ENCODE measurements around the gene ABCA4. TPM values are rescaled to one million over a fixed set of nuclear protein-coding genes. Genes with fewer than 3 reads are reported as not detected.

Gene ABCA4
- total RNA-seq, 4 donors from 2014 or later: 2.1 to 7.5 (median 5.0) TPM

DNA sequence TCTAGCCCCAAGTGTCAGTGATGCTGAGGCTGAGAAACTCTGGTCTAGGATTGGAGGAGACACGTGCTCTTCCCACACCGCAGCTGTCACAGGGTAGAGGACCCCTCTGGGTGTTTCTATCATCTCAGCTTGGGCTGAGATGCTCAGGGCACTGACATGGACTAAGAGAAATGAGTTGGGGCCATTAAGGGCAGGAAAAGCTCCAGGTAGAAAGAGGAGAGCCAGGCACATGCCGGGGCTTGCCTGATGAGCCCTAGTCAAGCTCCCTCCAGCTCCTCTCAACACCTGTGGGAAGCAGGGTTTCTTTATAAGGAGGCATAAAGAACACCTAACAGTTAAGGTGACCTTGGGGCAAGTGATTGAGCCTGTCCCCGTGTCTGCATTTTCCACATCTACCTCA lies 17.3 kb downstream of the ABCA4 start:
- H3K4me3 ChIP-seq: no peak overlapping the region
- DNase-seq: no peak
- no peak overlapping the region for H3K27ac ChIP-seq
- TF ChIP-seq POLR2A (IDR thresholded peaks at IDR 0.05): no peak
- TF ChIP-seq, protein P1, sequence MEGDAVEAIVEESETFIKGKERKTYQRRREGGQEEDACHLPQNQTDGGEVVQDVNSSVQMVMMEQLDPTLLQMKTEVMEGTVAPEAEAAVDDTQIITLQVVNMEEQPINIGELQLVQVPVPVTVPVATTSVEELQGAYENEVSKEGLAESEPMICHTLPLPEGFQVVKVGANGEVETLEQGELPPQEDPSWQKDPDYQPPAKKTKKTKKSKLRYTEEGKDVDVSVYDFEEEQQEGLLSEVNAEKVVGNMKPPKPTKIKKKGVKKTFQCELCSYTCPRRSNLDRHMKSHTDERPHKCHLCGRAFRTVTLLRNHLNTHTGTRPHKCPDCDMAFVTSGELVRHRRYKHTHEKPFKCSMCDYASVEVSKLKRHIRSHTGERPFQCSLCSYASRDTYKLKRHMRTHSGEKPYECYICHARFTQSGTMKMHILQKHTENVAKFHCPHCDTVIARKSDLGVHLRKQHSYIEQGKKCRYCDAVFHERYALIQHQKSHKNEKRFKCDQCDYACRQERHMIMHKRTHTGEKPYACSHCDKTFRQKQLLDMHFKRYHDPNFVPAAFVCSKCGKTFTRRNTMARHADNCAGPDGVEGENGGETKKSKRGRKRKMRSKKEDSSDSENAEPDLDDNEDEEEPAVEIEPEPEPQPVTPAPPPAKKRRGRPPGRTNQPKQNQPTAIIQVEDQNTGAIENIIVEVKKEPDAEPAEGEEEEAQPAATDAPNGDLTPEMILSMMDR (IDR thresholded peaks at IDR 0.05): no peak
- no peaks in the 10 kb centered on the region for H3K4me1 ChIP-seq
- no peaks in the 10 kb centered on the region for H3K9me3 ChIP-seq
- no peaks in the 10 kb centered on the region for H3K27me3 ChIP-seq
- no peaks in the 10 kb centered on the region for H3K36me3 ChIP-seq

DNA sequence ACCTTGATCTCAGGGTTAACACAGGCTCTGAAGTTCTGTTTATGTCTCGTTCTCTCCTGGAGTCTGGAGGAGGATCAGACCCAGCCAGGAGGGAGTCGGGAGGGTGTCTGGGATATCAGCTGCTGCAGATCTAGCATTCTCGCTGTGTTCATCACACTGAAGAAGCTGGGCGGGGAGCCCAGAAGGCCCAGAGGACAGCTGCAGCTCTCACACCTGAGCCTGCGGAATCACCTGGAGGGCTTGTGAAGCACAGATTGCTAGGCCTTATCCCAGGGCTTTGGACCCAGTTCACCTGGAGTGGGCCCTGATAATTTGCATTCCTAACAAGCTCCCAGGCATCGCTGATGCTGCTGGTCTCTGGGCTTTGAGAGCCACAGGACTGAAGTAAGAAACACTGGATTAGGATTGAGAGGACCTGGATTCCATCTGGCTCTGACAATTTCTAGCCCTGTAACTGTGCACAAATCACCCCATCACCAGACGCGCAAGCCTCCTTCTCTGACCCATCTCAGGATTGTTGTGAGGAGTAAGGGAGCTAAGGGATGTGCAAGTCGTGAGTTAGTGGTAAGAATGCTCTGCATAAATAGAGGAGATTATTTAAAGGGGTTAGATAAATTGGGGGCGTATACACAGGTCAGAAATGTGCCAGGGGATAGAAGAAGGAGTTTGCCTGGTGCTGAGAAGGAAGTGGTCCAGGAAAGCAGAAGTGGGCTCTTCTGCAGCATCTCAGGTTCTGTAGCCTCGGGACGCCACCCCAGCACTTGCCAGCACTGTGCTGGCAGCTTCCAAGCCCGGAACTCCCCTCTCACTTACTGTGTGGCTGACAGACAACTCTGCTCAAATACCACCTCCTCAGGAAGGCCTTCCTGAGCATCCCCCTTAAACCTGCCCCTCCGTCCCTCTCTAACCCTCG lies 19.1 kb downstream of the ABCA4 start:
- Histone ChIP-seq H3K4me3 (no peak overlapping the region), H3K9me3 (no peaks in the 10 kb centered on the region), H3K27me3 (no peaks in the 10 kb centered on the region), H3K4me1 (peaks cover 0 to under 1% (median 0%) of the 10 kb centered on the region in 4 donors), H3K36me3 (no peaks in the 10 kb centered on the region), H3K27ac (no peak overlapping the region)
- TF ChIP-seq, protein P1 (IDR thresholded peaks at IDR 0.05): no peak
- no peak for TF ChIP-seq POLR2A (IDR thresholded peaks at IDR 0.05)
- DNase-seq: no peak

DNA sequence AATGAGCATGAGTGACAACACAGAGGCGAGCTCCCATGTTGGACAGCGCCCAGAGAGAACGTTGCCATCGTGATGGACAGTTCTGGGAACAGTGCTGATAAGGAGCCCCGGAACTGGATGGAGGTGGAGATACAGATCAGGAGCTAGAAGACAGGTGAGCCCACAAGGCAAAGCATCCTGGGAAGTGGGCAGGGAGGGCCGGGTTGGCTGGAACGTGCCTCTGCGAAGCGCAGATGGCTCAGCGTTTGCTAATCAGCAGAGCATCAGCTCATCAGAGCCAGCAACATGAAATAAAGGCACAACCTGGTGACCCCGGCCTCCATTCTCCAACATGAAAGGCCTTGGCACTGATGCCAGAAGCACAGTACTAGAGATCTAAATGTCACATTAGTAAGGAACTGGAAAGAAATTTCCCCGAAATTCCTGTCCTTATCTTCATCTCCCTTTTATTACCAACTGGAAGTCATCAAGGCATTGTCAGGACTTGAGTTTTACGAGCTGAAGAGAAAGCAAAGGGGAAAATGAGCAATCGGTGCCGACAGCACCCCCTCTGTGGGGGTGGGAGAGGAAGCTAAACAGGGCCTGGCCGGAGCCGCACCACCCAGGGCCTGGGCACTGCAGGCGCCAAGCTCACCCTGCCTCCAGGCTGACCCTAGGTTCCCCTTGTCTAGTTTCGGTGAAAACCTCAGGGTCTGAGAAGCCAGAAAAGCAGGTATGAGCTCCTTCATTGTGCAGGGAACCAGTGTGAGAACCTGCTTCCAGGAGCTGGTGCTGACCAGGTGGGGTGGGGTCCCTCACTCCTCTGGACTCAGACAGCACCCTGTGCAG lies 19.9 kb downstream of the ABCA4 start:
- no peaks in the 10 kb centered on the region for H3K9me3 ChIP-seq
- no peaks in the 10 kb centered on the region for H3K36me3 ChIP-seq
- no peaks in the 10 kb centered on the region for H3K27me3 ChIP-seq
- H3K27ac ChIP-seq: no peak overlapping the region
- DNase-seq: no peak
- no peak for TF ChIP-seq POLR2A (IDR thresholded peaks at IDR 0.05)
- TF ChIP-seq, protein P1 (IDR thresholded peaks at IDR 0.05): no peak
- no peak overlapping the region for H3K4me3 ChIP-seq
- H3K4me1 ChIP-seq: peaks cover 0 to 5% (median 0%) of the 10 kb centered on the region in 4 donors

DNA sequence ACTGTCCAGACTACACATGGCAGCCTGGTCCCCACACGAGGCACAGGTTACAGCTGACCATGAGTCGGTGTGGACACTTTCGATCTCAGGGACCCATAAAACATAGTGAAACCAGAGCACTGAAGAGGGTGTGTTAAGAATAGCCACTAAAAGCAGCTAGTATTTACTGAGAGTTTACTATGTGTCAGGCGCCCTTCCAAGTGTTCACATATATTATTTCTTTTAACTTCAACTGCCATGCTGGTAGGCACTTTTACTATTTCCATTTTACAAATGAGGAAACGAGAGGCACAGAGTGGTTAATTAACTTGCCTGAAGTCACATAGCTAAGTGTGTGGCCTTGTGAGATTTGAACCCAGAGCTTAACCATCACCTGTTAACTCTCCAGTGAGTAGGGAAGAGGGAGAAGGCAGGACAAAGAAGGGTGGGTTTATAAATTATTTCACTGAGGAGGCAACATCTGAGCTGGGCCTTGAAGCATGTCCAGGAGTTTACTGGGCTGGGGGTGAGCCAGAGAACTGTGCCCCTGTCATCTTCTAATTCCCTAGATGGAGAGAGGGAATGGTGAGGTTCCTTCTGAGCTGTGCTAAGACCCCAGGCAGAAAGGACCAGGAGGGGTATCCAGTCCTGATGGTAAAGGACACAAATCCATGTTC lies 20.7 kb downstream of the ABCA4 start:
- H3K4me1 ChIP-seq: peaks cover 0 to 5% (median 0%) of the 10 kb centered on the region in 4 donors
- no peaks in the 10 kb centered on the region for H3K9me3 ChIP-seq
- TF ChIP-seq, protein P1 (IDR thresholded peaks at IDR 0.05): no peak
- TF ChIP-seq POLR2A (IDR thresholded peaks at IDR 0.05): no peak
- no peak overlapping the region for H3K4me3 ChIP-seq
- no peaks in the 10 kb centered on the region for H3K36me3 ChIP-seq
- H3K27ac ChIP-seq: no peak overlapping the region
- no peaks in the 10 kb centered on the region for H3K27me3 ChIP-seq
- DNase-seq: no peak

DNA sequence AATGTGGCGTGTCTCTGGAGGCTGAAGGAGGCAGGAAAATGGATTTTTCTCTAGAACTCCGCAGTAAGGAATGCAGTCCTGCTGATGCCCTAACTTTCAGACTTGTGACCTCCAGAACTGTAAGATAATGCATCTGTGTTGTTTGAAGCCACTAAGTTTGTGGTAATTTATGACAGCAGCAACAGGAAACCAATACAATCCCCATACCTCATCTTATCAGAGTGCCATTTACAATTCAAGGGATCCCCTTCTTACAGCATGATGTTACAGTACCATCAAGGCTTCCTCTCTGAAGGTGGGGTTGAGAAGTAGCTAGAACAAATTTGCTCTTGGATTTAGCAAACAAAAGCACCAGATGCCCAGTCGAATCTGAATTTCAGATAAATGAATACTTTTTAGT lies 21.6 kb downstream of the ABCA4 start:
- Histone ChIP-seq H3K27ac (no peak overlapping the region), H3K9me3 (no peaks in the 10 kb centered on the region), H3K27me3 (no peaks in the 10 kb centered on the region), H3K4me1 (peaks cover 0 to 11% (median 0%) of the 10 kb centered on the region in 4 donors), H3K4me3 (no peak overlapping the region), H3K36me3 (no peaks in the 10 kb centered on the region)
- TF ChIP-seq POLR2A (IDR thresholded peaks at IDR 0.05): no peak
- TF ChIP-seq, protein P1 (IDR thresholded peaks at IDR 0.05): no peak
- no peak for DNase-seq

Data from Peyer's patch (tissue), 4 donors.